ENCODE results near the gene IWS1.

DNA sequence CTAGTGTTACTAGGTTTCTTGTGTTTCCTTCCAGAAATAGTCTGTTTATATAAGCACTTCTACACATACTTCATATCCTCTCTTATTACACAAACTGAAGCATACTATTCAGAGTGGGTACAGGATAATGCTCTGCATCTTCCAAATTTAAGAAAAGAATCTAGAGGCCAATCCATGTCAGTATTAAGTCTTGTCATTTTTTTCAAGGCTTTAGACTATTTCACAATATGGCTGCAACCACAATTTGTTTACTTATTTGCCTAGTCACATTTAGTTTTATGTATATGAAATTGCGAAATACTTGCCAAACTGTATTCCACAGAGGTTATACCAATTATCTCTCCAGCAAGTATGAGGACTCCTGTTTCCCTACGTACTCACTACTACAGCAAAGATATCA lies 27.9 kb downstream of the IWS1 start:
- TF ChIP-seq GATA3 (IDR thresholded peaks at IDR 0.05; ENCODE audit: low read depth, low read length) (no peak), GATA2 (IDR thresholded peaks at IDR 0.05; ENCODE audit: low read depth, low read length) (no peak)
